HL-60 (cell line): ENCODE measurements around the gene KCNG2.

Source experiments
- DNase-seq, 2 experiments: peaks; one replicate each; pipeline ENCODE4 v3.0.0-alpha.2; 2010 to 2020; ENCODE audit warnings: low read depth in 1 of 2, low spot score in 1 of 2
- H3K27ac ChIP-seq: fragments of 250-450 bp; sonication (Bioruptor Pico); replicated peaks from 2 replicates; pipeline ENCODE4 v1.5.1; 2020; ENCODE audit warnings: mild to moderate bottlenecking, moderate library complexity
- H3K27me3 ChIP-seq: fragments of 250-450 bp; sonication (Bioruptor Pico); 2 replicates; pipeline ENCODE4 v1.5.1; 2021; ENCODE audit warnings: mild to moderate bottlenecking, moderate library complexity; ENCODE audit not compliant: insufficient read depth, poor library complexity, severe bottlenecking
- H3K4me3 ChIP-seq: replicated peaks from 2 replicates; pipeline ENCODE4 v1.5.1; 2011; ENCODE audit warnings: mild to moderate bottlenecking, control low read depth, low read length; ENCODE audit not compliant: insufficient read depth
- CTCF ChIP-seq: IDR thresholded peaks from one replicate; pipeline ENCODE4 v1.5.1; 2011; ENCODE audit warnings: low read length, control low read depth, inconsistent platforms; ENCODE audit not compliant: insufficient read depth
- GABPA ChIP-seq: IDR thresholded peaks from 2 replicates; pipeline ENCODE4 v1.6.1; 2012; ENCODE audit warnings: low read depth
- POLR2AphosphoS5 ChIP-seq: IDR thresholded peaks from 2 replicates; pipeline ENCODE4 v1.6.1; 2012; ENCODE audit warnings: low read depth
- SPI1 ChIP-seq: IDR thresholded peaks from 2 replicates; pipeline ENCODE4 v1.6.1; 2012; ENCODE audit warnings: low read depth, mild to moderate bottlenecking, borderline replicate concordance
- TF ChIP-seq, protein P1 (sequence below): IDR thresholded peaks from 2 replicates; pipeline ENCODE4 v1.6.1; 2012; ENCODE audit warnings: low read depth; ENCODE audit not compliant: insufficient replicate concordance

Gene KCNG2

GRCh38 chr18:79768745-79769144 lies 29.0 kb upstream of the KCNG2 start:
- TF ChIP-seq CTCF (no peak), GABPA (no peak), POLR2AphosphoS5 (no peak), SPI1 (no peak)
- TF ChIP-seq, protein P1, sequence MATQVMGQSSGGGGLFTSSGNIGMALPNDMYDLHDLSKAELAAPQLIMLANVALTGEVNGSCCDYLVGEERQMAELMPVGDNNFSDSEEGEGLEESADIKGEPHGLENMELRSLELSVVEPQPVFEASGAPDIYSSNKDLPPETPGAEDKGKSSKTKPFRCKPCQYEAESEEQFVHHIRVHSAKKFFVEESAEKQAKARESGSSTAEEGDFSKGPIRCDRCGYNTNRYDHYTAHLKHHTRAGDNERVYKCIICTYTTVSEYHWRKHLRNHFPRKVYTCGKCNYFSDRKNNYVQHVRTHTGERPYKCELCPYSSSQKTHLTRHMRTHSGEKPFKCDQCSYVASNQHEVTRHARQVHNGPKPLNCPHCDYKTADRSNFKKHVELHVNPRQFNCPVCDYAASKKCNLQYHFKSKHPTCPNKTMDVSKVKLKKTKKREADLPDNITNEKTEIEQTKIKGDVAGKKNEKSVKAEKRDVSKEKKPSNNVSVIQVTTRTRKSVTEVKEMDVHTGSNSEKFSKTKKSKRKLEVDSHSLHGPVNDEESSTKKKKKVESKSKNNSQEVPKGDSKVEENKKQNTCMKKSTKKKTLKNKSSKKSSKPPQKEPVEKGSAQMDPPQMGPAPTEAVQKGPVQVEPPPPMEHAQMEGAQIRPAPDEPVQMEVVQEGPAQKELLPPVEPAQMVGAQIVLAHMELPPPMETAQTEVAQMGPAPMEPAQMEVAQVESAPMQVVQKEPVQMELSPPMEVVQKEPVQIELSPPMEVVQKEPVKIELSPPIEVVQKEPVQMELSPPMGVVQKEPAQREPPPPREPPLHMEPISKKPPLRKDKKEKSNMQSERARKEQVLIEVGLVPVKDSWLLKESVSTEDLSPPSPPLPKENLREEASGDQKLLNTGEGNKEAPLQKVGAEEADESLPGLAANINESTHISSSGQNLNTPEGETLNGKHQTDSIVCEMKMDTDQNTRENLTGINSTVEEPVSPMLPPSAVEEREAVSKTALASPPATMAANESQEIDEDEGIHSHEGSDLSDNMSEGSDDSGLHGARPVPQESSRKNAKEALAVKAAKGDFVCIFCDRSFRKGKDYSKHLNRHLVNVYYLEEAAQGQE = no peak
- DNase-seq = no peak
- H3K27ac ChIP-seq = no peak overlapping the region
- H3K4me3 ChIP-seq = no peak overlapping the region
- no peaks in the 10 kb centered on the region for H3K27me3 ChIP-seq

GRCh38 chr18:79769698-79770500 lies 27.8 kb upstream of the KCNG2 start:
- H3K27me3 ChIP-seq = no peaks in the 10 kb centered on the region
- no peak overlapping the region for H3K4me3 ChIP-seq
- TF ChIP-seq CTCF = no peak
- TF ChIP-seq POLR2AphosphoS5 = no peak
- no peak for TF ChIP-seq SPI1
- TF ChIP-seq GABPA = no peak
- TF ChIP-seq, protein P1 = no peak
- H3K27ac ChIP-seq = no peak overlapping the region
- no peak for DNase-seq

GRCh38 chr18:79770501-79770815 lies 27.3 kb upstream of the KCNG2 start:
- Histone ChIP-seq H3K4me3 (no peak overlapping the region), H3K27me3 (no peaks in the 10 kb centered on the region), H3K27ac (no peak overlapping the region)
- TF ChIP-seq GABPA (no peak), POLR2AphosphoS5 (no peak), SPI1 (no peak), CTCF (no peak)
- TF ChIP-seq, protein P1 = no peak
- DNase-seq = no peak
